HG02981 (cell line): ENCODE measurements around the gene RFX7.
"Not testable (repeated sequence)": the region's sequence is repeated elsewhere in the genome, so short reads cannot be mapped to it uniquely, and the experiment has no call there.

Source experiments
- ATAC-seq: cut with Tn5 transposase; IDR thresholded peaks from one replicate; pipeline ENCODE4 v1.9.1; 2021; ENCODE audit warnings: mild to moderate bottlenecking, moderate library complexity; ENCODE audit not compliant: unreplicated experiment

RFX7 gene

GRCh38 chr15:56243163-56244037, at the start of gene RFX7:
TSS of gene RFX7 (minus strand) at chr15:56243879. CDS start at chr15:56243285, 594 bp downstream.
- peak; percentile 37 for ATAC-seq

- no peak for ATAC-seq
These were observed 49.1 kb upstream of the RFX7 start for GRCh38 chr15:56292546-56293316.

GRCh38 chr15:56291741-56292140, 48.1 kb upstream of the RFX7 start:
- no peak for ATAC-seq

GRCh38 chr15:56286213-56286612, 42.5 kb upstream of the RFX7 start:
- ATAC-seq, result no peak

- ATAC-seq, result no peak
These were observed 37.5 kb upstream of the RFX7 start for GRCh38 chr15:56281145-56281544.

GRCh38 chr15:56273724-56274123, 30.0 kb upstream of the RFX7 start:
- no peak for ATAC-seq

GRCh38 chr15:56272454-56272853, 28.8 kb upstream of the RFX7 start:
- ATAC-seq, result no peak

- not testable (repeated sequence) for ATAC-seq
These were observed 22.8 kb upstream of the RFX7 start for GRCh38 chr15:56266465-56266864.

GRCh38 chr15:56261854-56262509, 18.3 kb upstream of the RFX7 start:
- ATAC-seq, result no peak

- not testable (repeated sequence) for ATAC-seq
These were observed 13.6 kb upstream of the RFX7 start for GRCh38 chr15:56257306-56257705.

- no peak for ATAC-seq
These were observed 10.6 kb upstream of the RFX7 start for GRCh38 chr15:56254265-56254664.

- no peak for ATAC-seq
These were observed 8.7 kb upstream of the RFX7 start for GRCh38 chr15:56252386-56252785.

- ATAC-seq, result no peak
These were observed 7.8 kb upstream of the RFX7 start for GRCh38 chr15:56251315-56252095.

- no peak for ATAC-seq
These were observed 6.9 kb upstream of the RFX7 start for GRCh38 chr15:56250626-56251025.

GRCh38 chr15:56249092-56249491, 5.4 kb upstream of the RFX7 start:
- ATAC-seq, result no peak

GRCh38 chr15:56248311-56248992, 4.8 kb upstream of the RFX7 start:
- no peak for ATAC-seq

GRCh38 chr15:56247266-56247665, 3.6 kb upstream of the RFX7 start:
- no peak for ATAC-seq

- peak; percentile 57 for ATAC-seq
These were observed 2.5 kb upstream of the RFX7 start for GRCh38 chr15:56245871-56246814.
